K562 (cell line): ENCODE results near the gene TXNRD2. TPM values are rescaled to one million over a fixed set of nuclear protein-coding genes. Genes with fewer than 3 reads are reported as not detected.

Experiments
- CBX2 ChIP-seq: fragments of 200-600 bp; sonication (generic); IDR thresholded peaks from one replicate; pipeline ENCODE4 v1.6.1; 2012; ENCODE audit warnings: mild to moderate bottlenecking, low read length, inconsistent platforms; ENCODE audit not compliant: insufficient read depth, poor library complexity, severe bottlenecking
- CEBPB ChIP-seq: fragments of 450-650 bp; IDR thresholded peaks from 2 replicates; pipeline ENCODE4 v1.6.1; 2016; ENCODE audit warnings: missing genetic modification characterization, missing compliant biosample characterization
- DIDO1 ChIP-seq: fragments of 450-650 bp; IDR thresholded peaks from 2 replicates; pipeline ENCODE4 v1.6.1; 2016; ENCODE audit warnings: low read depth, missing biosample characterization, missing genetic modification characterization
- E2F3 ChIP-seq: fragments of 250-450 bp; sonication (Bioruptor Pico); IDR thresholded peaks from 2 replicates; pipeline ENCODE4 v1.4.0; 2020; ENCODE audit warnings: mild to moderate bottlenecking
- E2F6 ChIP-seq, 2 experiments: IDR thresholded peaks; 2 replicates each; pipeline ENCODE4 v1.6.1; 2011; ENCODE audit warnings: borderline replicate concordance in 1 of 2, control low read depth in 1 of 2, low read depth in 1 of 2, low read length in 1 of 2, mild to moderate bottlenecking in 1 of 2, mixed read lengths in 1 of 2, moderate library complexity in 1 of 2; ENCODE audit not compliant: insufficient read depth in 1 of 2, insufficient read length in 1 of 2, poor library complexity in 1 of 2, severe bottlenecking in 1 of 2; ENCODE audit errors: extremely low read depth in 1 of 2
- ESRRA ChIP-seq: fragments of 450-650 bp; IDR thresholded peaks from 2 replicates; pipeline ENCODE4 v1.6.1; 2014; ENCODE audit warnings: low read depth, mild to moderate bottlenecking, moderate library complexity, borderline replicate concordance
- ESRRB ChIP-seq: fragments of 250-450 bp; sonication (Bioruptor Pico); IDR thresholded peaks from 2 replicates; pipeline ENCODE4 v1.5.0; 2020; ENCODE audit warnings: mild to moderate bottlenecking, moderate library complexity, borderline replicate concordance
- JUND ChIP-seq, 2 experiments: IDR thresholded peaks; 2 replicates in 1 of 2; 3 replicates in 1 of 2; pipeline ENCODE4 v1.6.1; 2011; ENCODE audit warnings: borderline replicate concordance in 2 of 2, low read depth in 2 of 2, low read length in 2 of 2, improper control_type of control experiment in 1 of 2, missing biosample characterization in 1 of 2, missing genetic modification characterization in 1 of 2, missing genetic modification reagents in 1 of 2
- MAFG ChIP-seq: fragments of 450-650 bp; conservative IDR thresholded peaks from 2 replicates; pipeline ENCODE4 v1.6.1; 2016; ENCODE audit warnings: missing genetic modification characterization, missing compliant biosample characterization
- MYNN ChIP-seq, 2 experiments: sonication (generic); formaldehyde crosslinking in 1 of 2; IDR thresholded peaks; 2 replicates each; pipeline versions ENCODE4 v1.5.0 to v1.6.1; 2016 to 2020; ENCODE audit warnings: antibody characterized with exemption in 1 of 2, missing genetic modification reagents in 1 of 2
- PML ChIP-seq: IDR thresholded peaks from 2 replicates; pipeline ENCODE4 v1.6.1; 2012; ENCODE audit warnings: low read length, inconsistent platforms
- POLR2A ChIP-seq: fragments of 450-650 bp; conservative IDR thresholded peaks from 2 replicates; pipeline ENCODE4 v1.6.1; 2016
- POLR2AphosphoS2 ChIP-seq: IDR thresholded peaks from 2 replicates; pipeline ENCODE4 v1.6.1; 2012; ENCODE audit warnings: low read length, improper control_type of control experiment
- TCF15 ChIP-seq: fragments of 250-450 bp; sonication (Bioruptor Pico); IDR thresholded peaks from 2 replicates; pipeline ENCODE4 v1.8.0; 2022; ENCODE audit warnings: moderate library complexity, mild to moderate bottlenecking, inconsistent platforms
- TGIF2 ChIP-seq: sonication (generic); formaldehyde crosslinking; IDR thresholded peaks from 2 replicates; pipeline ENCODE4 v1.8.1; 2022; ENCODE audit warnings: mild to moderate bottlenecking, missing genetic modification reagents, moderate library complexity
- THRAP3 ChIP-seq: fragments of 450-650 bp; IDR thresholded peaks from 2 replicates; pipeline ENCODE4 v1.6.1; 2016; ENCODE audit warnings: mild to moderate bottlenecking, inconsistent platforms, borderline replicate concordance
- XRCC4 ChIP-seq: IDR thresholded peaks from one replicate; pipeline ENCODE4 v1.6.1; 2011; ENCODE audit not compliant: insufficient read depth, insufficient read length; ENCODE audit errors: extremely low read depth
- ZBTB7A ChIP-seq: IDR thresholded peaks from 2 replicates; pipeline ENCODE4 v1.6.1; 2011; ENCODE audit warnings: low read depth, mild to moderate bottlenecking, low read length, moderate library complexity, borderline replicate concordance; ENCODE audit not compliant: control insufficient read depth
- ZBTB8A ChIP-seq: fragments of 450-650 bp; IDR thresholded peaks from 2 replicates; pipeline ENCODE4 v1.6.1; 2018; ENCODE audit warnings: mild to moderate bottlenecking, moderate library complexity; ENCODE audit not compliant: partially characterized antibody
- ZC3H8 ChIP-seq: fragments of 450-650 bp; IDR thresholded peaks from 2 replicates; pipeline ENCODE4 v1.6.1; 2017
- ZNF707 ChIP-seq: fragments of 250-450 bp; sonication (Bioruptor Pico); conservative IDR thresholded peaks from 2 replicates; pipeline ENCODE4 v1.8.0; 2022; ENCODE audit warnings: inconsistent platforms, mild to moderate bottlenecking, moderate library complexity
- polyA plus RNA-seq, 8 experiments: library from polyadenylated mRNA; depleted of rRNA in 4 of 8; stranded (reverse) in 5 of 8; unstranded in 3 of 8; fragments of >200 nt; fragmentation: Nextera tagmentation in 2 of 8; fragmentation: Illumina TruSeq in 1 of 8; extraction: Ambion mirVana in 2 of 8; extraction: Trizol in 1 of 8; gene quantifications; 2 replicates each; pipeline versions ENCODE4 v1.2.1 to v1.2.3, GENCODE V29; 2011 to 2014; ENCODE audit warnings: inconsistent platforms in 1 of 8, missing spikeins in 1 of 8
- total RNA-seq, 7 experiments: library from RNA; depleted of rRNA in 6 of 7; stranded (reverse); fragments of >200 nt in 6 of 7; fragmentation: Illumina TruSeq in 2 of 7; extraction: Trizol in 2 of 7; gene quantifications; 2 replicates each; pipeline versions ENCODE4 v1.2.1 to v1.2.3, GENCODE V29; 2011 to 2021; ENCODE audit warnings: low replicate concordance in 1 of 7
- TF ChIP-seq, protein P1 (sequence below), 3 experiments: IDR thresholded peaks in 2 of 3; conservative IDR thresholded peaks in 1 of 3; 2 replicates each; pipeline ENCODE4 v1.5.1; 2011 to 2012; ENCODE audit warnings: low read length in 3 of 3, mild to moderate bottlenecking in 3 of 3, control low read depth in 2 of 3, improper control_type of control experiment in 1 of 3, inconsistent platforms in 1 of 3, low read depth in 1 of 3, mixed read lengths in 1 of 3, moderate library complexity in 1 of 3; ENCODE audit not compliant: insufficient read depth in 2 of 3
- TF ChIP-seq, protein P2 (sequence below): fragments of 250-450 bp; sonication (Bioruptor Pico); IDR thresholded peaks from 2 replicates; pipeline ENCODE4 v1.4.0; 2020; ENCODE audit warnings: borderline replicate concordance

Gene TXNRD2
- total and polyA plus RNA-seq, 9 of the 15 experiments (the other 6 are each of a cell fraction or from before 2014, with no cell fraction given), result 3.3 to 80.2 (median 49.4) TPM

DNA sequence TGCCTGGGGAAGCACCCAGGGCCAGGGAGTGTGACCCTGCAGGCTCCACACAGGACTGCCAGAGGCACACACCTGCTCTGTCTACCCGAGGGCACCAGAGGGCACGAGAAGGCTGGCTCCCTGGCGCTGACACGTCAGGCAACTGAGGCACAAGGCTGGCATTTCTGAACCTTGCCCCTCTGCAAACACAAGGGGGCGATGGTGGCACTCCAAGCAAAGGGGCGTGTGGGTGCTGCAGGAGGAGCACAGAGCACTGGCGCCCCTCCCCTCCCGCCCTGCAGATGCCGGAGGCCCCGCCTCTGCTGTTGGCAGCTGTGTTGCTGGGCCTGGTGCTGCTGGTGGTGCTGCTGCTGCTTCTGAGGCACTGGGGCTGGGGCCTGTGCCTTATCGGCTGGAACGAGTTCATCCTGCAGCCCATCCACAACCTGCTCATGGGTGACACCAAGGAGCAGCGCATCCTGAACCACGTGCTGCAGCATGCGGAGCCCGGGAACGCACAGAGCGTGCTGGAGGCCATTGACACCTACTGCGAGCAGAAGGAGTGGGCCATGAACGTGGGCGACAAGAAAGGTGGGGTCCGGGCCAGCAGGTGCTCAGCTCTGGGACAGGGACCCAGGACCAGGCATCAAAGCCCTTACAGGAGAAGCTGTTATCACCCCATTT lies 20.8 kb upstream of the TXNRD2 start (continued):
- TF ChIP-seq, protein P1, sequence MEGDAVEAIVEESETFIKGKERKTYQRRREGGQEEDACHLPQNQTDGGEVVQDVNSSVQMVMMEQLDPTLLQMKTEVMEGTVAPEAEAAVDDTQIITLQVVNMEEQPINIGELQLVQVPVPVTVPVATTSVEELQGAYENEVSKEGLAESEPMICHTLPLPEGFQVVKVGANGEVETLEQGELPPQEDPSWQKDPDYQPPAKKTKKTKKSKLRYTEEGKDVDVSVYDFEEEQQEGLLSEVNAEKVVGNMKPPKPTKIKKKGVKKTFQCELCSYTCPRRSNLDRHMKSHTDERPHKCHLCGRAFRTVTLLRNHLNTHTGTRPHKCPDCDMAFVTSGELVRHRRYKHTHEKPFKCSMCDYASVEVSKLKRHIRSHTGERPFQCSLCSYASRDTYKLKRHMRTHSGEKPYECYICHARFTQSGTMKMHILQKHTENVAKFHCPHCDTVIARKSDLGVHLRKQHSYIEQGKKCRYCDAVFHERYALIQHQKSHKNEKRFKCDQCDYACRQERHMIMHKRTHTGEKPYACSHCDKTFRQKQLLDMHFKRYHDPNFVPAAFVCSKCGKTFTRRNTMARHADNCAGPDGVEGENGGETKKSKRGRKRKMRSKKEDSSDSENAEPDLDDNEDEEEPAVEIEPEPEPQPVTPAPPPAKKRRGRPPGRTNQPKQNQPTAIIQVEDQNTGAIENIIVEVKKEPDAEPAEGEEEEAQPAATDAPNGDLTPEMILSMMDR (IDR thresholded peaks at IDR 0.05 in 2 of 3, conservative IDR thresholded peaks at IDR 0.05 in 1 of 3; ENCODE audit: insufficient read depth in 2 of 3, low read depth in 1 of 3, low read length in 3 of 3), result peak; percentile 95 to 99 (median 96)
- TF ChIP-seq ZBTB8A (no peak), ESRRA (no peak), POLR2AphosphoS2 (peak; percentile 88), XRCC4 (no peak), ESRRB (CRISPR knock-in tag) (no peak), POLR2A (peak; percentile 65; the same call in 1 of the 2 replicates), PML (no peak), ZC3H8 (no peak), MYNN (IDR thresholded peaks at IDR 0.05) (peak; percentile 93), MYNN (CRISPR knock-in tag; IDR thresholded peaks at IDR 0.05) (no peak), TCF15 (CRISPR knock-in tag) (no peak), TGIF2 (CRISPR knock-in tag) (no peak), CBX2 (no peak), DIDO1 (tag) (no peak), E2F6 (IDR thresholded peaks at IDR 0.05; ENCODE audit: borderline replicate concordance in 1 of 2, extremely low read depth in 1 of 2, insufficient read depth in 1 of 2, insufficient read length in 1 of 2, low read depth in 1 of 2, low read length in 1 of 2, poor library complexity in 1 of 2, severe bottlenecking in 1 of 2) (peak in 1 of 2 experiments; percentile 38), THRAP3 (peak; percentile 45; the same call in 1 of the 2 replicates), E2F3 (CRISPR knock-in tag) (peak; percentile 14; the same call in 1 of the 2 replicates), JUND (IDR thresholded peaks at IDR 0.05; ENCODE audit: borderline replicate concordance, low read depth, low read length) (peak; percentile 31; the same call in 1 of the 2 replicates), JUND (tag; IDR thresholded peaks at IDR 0.05; ENCODE audit: borderline replicate concordance, low read depth, low read length) (no peak; the same call in 2 of the 3 replicates), ZNF707 (CRISPR knock-in tag) (no peak), CEBPB (tag) (no peak), MAFG (tag) (no peak), ZBTB7A (peak; percentile 62; the same call in 1 of the 2 replicates)
- TF ChIP-seq, protein P2, sequence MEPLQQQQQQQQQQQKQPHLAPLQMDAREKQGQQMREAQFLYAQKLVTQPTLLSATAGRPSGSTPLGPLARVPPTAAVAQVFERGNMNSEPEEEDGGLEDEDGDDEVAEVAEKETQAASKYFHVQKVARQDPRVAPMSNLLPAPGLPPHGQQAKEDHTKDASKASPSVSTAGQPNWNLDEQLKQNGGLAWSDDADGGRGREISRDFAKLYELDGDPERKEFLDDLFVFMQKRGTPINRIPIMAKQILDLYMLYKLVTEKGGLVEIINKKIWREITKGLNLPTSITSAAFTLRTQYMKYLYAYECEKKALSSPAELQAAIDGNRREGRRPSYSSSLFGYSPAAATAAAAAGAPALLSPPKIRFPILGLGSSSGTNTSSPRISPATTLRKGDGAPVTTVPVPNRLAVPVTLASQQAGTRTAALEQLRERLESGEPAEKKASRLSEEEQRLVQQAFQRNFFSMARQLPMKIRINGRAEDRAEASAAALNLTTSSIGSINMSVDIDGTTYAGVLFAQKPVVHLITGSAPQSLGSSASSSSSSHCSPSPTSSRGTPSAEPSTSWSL, result no peak
